Measurements from ENCODE around the gene UTY.

DNA sequence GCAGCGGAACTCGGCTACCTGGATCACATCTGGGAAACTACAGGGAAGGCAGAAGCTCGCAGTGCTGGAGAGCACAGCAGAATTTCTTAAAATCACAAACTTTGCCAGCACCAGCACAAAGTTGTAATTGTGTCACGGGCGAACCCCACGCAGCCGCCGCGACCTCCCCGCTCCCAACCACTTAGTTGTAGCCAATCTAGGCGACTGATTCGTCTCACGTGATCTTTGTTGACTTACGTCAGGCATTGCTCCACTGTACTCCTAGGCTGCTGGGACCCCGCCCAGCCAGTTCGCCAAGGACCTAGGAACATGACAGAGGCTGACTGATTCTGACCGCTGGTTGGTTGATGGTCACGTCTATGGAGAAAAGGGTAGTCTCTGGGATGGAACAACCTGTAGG is at the start of gene UTY:
- TF ChIP-seq POLR2AphosphoS5 (IDR thresholded peaks at IDR 0.05) = no peak
- no peak for TF ChIP-seq POLR2A (IDR thresholded peaks at IDR 0.05)
- TF ChIP-seq, protein P1, sequence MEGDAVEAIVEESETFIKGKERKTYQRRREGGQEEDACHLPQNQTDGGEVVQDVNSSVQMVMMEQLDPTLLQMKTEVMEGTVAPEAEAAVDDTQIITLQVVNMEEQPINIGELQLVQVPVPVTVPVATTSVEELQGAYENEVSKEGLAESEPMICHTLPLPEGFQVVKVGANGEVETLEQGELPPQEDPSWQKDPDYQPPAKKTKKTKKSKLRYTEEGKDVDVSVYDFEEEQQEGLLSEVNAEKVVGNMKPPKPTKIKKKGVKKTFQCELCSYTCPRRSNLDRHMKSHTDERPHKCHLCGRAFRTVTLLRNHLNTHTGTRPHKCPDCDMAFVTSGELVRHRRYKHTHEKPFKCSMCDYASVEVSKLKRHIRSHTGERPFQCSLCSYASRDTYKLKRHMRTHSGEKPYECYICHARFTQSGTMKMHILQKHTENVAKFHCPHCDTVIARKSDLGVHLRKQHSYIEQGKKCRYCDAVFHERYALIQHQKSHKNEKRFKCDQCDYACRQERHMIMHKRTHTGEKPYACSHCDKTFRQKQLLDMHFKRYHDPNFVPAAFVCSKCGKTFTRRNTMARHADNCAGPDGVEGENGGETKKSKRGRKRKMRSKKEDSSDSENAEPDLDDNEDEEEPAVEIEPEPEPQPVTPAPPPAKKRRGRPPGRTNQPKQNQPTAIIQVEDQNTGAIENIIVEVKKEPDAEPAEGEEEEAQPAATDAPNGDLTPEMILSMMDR (IDR thresholded peaks at IDR 0.05) = no peak
- no peak for TF ChIP-seq EP300 (IDR thresholded peaks at IDR 0.05)

Measured in sigmoid colon (tissue), 4 donors.